ENCODE data around the gene THOC1.

THOC1 gene

GRCh38 chr18:212780-213179 is 55.1 kb downstream of the THOC1 start:
- no peak overlapping the region for H3K4me3 ChIP-seq (ENCODE audit: low read depth, low read length)
- TF ChIP-seq CTCF (IDR thresholded peaks at IDR 0.05; ENCODE audit: low read depth, low read length), result no peak
- no peak for TF ChIP-seq MYC (IDR thresholded peaks at IDR 0.05; ENCODE audit: low read depth, low read length)
- TF ChIP-seq, protein P1, sequence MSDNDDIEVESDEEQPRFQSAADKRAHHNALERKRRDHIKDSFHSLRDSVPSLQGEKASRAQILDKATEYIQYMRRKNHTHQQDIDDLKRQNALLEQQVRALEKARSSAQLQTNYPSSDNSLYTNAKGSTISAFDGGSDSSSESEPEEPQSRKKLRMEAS (IDR thresholded peaks at IDR 0.05; ENCODE audit: low read depth, low read length), result no peak
- no peak for TF ChIP-seq POLR2A (IDR thresholded peaks at IDR 0.05; ENCODE audit: extremely low read depth, insufficient read length)
- peak; percentile 4 for DNase-seq (ENCODE audit: low read depth)

DNA sequence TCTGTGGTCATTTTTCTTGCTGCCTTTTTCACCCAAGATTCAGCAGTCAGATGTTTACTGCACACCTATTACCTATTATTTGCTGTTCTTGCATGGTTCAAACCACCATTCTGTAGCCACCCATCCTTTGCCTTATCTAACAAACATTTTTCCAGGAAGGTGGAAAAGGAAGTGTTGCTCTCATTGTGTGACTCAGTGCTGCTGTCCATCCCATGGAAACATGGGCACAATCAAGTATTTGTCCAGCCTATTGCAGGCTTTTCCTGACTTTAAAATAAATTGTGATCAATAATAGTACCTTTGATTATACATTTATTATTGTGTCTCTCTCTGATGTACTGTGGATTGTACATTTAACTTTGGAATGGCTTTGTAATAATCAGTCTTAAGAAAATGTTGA is 56.3 kb downstream of the THOC1 start:
- H3K4me3 ChIP-seq (ENCODE audit: low read depth, low read length), result no peak overlapping the region
- DNase-seq (ENCODE audit: low read depth), result no peak
- no peak for TF ChIP-seq POLR2A (IDR thresholded peaks at IDR 0.05; ENCODE audit: extremely low read depth, insufficient read length)
- no peak for TF ChIP-seq MYC (IDR thresholded peaks at IDR 0.05; ENCODE audit: low read depth, low read length)
- no peak for TF ChIP-seq CTCF (IDR thresholded peaks at IDR 0.05; ENCODE audit: low read depth, low read length)
- TF ChIP-seq, protein P1 (IDR thresholded peaks at IDR 0.05; ENCODE audit: low read depth, low read length), result no peak

DNA sequence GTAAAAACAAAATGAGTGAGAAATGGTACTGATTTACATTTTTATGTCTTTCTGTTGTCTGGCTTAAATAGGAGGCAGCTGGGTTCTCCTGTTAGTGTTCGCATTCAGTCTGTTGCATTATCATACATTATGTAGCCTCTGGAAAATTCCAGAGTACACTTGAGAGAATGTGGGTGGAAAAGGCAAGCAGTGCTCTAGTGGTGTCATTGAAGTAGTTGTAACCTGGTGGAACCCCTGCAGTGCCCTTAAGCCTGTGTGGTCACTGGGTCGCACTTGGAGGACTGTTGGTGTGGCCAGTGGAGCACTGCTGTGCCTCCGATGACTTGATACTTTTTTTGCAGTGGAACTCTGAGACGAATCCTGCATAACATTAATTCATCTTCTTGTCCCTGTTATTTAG is 57.1 kb downstream of the THOC1 start:
- DNase-seq (ENCODE audit: low read depth), result no peak
- TF ChIP-seq, protein P1 (IDR thresholded peaks at IDR 0.05; ENCODE audit: low read depth, low read length), result no peak
- TF ChIP-seq POLR2A (IDR thresholded peaks at IDR 0.05; ENCODE audit: extremely low read depth, insufficient read length) (no peak), MYC (IDR thresholded peaks at IDR 0.05; ENCODE audit: low read depth, low read length) (no peak), CTCF (IDR thresholded peaks at IDR 0.05; ENCODE audit: low read depth, low read length) (no peak)
- H3K4me3 ChIP-seq (ENCODE audit: low read depth, low read length), result no peak overlapping the region

- no peak for TF ChIP-seq POLR2A (IDR thresholded peaks at IDR 0.05; ENCODE audit: extremely low read depth, insufficient read length)
- TF ChIP-seq MYC (IDR thresholded peaks at IDR 0.05; ENCODE audit: low read depth, low read length), result no peak
- TF ChIP-seq, protein P1 (IDR thresholded peaks at IDR 0.05; ENCODE audit: low read depth, low read length), result no peak
- TF ChIP-seq CTCF (IDR thresholded peaks at IDR 0.05; ENCODE audit: low read depth, low read length), result no peak
- DNase-seq (ENCODE audit: low read depth), result no peak
- H3K4me3 ChIP-seq (ENCODE audit: low read depth, low read length), result no peak overlapping the region
These were observed 57.8 kb downstream of the THOC1 start for GRCh38 chr18:210075-210474.

- TF ChIP-seq POLR2A (IDR thresholded peaks at IDR 0.05; ENCODE audit: extremely low read depth, insufficient read length), result no peak
- no peak for TF ChIP-seq MYC (IDR thresholded peaks at IDR 0.05; ENCODE audit: low read depth, low read length)
- TF ChIP-seq, protein P1 (IDR thresholded peaks at IDR 0.05; ENCODE audit: low read depth, low read length), result no peak
- no peak for TF ChIP-seq CTCF (IDR thresholded peaks at IDR 0.05; ENCODE audit: low read depth, low read length)
- H3K4me3 ChIP-seq (ENCODE audit: low read depth, low read length), result no peak overlapping the region
- no peak for DNase-seq (ENCODE audit: low read depth)
These were observed 68.1 kb downstream of the THOC1 start for GRCh38 chr18:199768-200167.

DNA sequence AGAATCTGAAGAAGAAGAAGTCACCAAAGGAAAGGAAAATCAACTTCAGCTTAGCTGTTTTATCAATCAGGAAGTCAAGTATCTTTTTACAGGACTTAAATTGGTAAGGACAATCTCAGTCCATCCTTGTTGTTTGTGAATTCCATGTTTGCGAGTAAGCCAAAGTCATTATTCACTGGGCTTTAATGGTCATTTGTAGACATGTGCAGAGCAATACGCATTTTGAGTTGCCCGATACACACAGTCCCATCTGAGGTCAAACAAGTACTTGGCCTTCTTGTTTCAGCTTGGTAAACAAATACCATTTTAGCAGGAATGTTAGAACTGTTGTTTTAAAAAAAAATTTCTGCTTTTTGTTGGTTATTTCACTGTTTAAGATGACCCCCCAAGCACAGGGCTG is 68.6 kb downstream of the THOC1 start:
- DNase-seq (ENCODE audit: low read depth), result no peak
- TF ChIP-seq, protein P1 (IDR thresholded peaks at IDR 0.05; ENCODE audit: low read depth, low read length), result no peak
- TF ChIP-seq CTCF (IDR thresholded peaks at IDR 0.05; ENCODE audit: low read depth, low read length), result no peak
- no peak for TF ChIP-seq MYC (IDR thresholded peaks at IDR 0.05; ENCODE audit: low read depth, low read length)
- TF ChIP-seq POLR2A (IDR thresholded peaks at IDR 0.05; ENCODE audit: extremely low read depth, insufficient read length), result no peak
- no peak overlapping the region for H3K4me3 ChIP-seq (ENCODE audit: low read depth, low read length)

Data from NB4 (cell line).